Tibial artery (tissue), 4 donors: ENCODE data around the gene SLC45A1.

Experiments used
- DNase-seq, 2 donors: peaks; one replicate each; pipeline ENCODE4 v3.0.0-alpha.2; 2019
- H3K27ac ChIP-seq, 2 donors: fragments of 200-600 bp; sonication (generic) in 1 of 2; 1 replicate in 1 of 2; 2 replicates in 1 of 2; pipeline ENCODE4 v1.5.1; 2018 to 2019; ENCODE audit warnings: mild to moderate bottlenecking in 1 of 2
- H3K27me3 ChIP-seq, 2 donors: fragments of 200-600 bp; sonication (generic) in 1 of 2; one replicate each; pipeline versions ENCODE4 v1.5.1 to v1.6.0; 2016 to 2019
- H3K36me3 ChIP-seq, 3 donors: fragments of 200-600 bp; sonication (generic) in 2 of 3; one replicate each; pipeline ENCODE4 v1.5.1; 2016 to 2019; ENCODE audit warnings: mild to moderate bottlenecking in 2 of 3
- H3K4me1 ChIP-seq, 4 donors: fragments of 200-600 bp; sonication (generic) in 2 of 4; 1 replicate in 3 of 4; 2 replicates in 1 of 4; pipeline ENCODE4 v1.5.1; 2016 to 2019
- H3K4me3 ChIP-seq, 2 donors: fragments of 200-600 bp; sonication (generic) in 1 of 2; 1 replicate in 1 of 2; 2 replicates in 1 of 2; pipeline ENCODE4 v1.5.1; 2018 to 2019; ENCODE audit warnings: mild to moderate bottlenecking in 2 of 2
- H3K9me3 ChIP-seq, 3 donors: fragments of 200-600 bp; sonication (generic) in 1 of 3; one replicate each; pipeline ENCODE4 v1.5.1; 2016 to 2019
- CTCF ChIP-seq, 2 experiments: fragments of 200-600 bp in 1 of 2; fragments of 450-650 bp in 1 of 2; IDR thresholded peaks; one replicate each; pipeline ENCODE4 v1.5.1; 2017 to 2019; ENCODE audit warnings: antibody characterized with exemption in 2 of 2, mild to moderate bottlenecking in 1 of 2, moderate library complexity in 1 of 2
- intact Hi-C: fragments of 100-400 bp; cut with DNase I; formaldehyde crosslinking; loops from one replicate; pipeline ENCODE4 v1.15.0; 2023; ENCODE audit warnings: low total_unique reads

Gene SLC45A1

GRCh38 chr1:8302081-8302956, 15.6 kb upstream of the SLC45A1 start:
- peaks cover 0 to 16% (median 2%) of the 10 kb centered on the region in 4 donors for H3K4me1 ChIP-seq
- H3K27ac ChIP-seq = peak overlapping the region; percentile 45 to 71
- DNase-seq = no peak
- no peak overlapping the region for H3K4me3 ChIP-seq
- intact Hi-C loops = no loop called here
- H3K36me3 ChIP-seq = no peaks in the 10 kb centered on the region
- no peak for TF ChIP-seq CTCF (IDR thresholded peaks at IDR 0.05)
- H3K9me3 ChIP-seq = no peaks in the 10 kb centered on the region
- H3K27me3 ChIP-seq = no peaks in the 10 kb centered on the region

GRCh38 chr1:8303141-8303540, 14.8 kb upstream of the SLC45A1 start:
- Histone ChIP-seq H3K4me1 (peaks cover 0 to 16% (median 2%) of the 10 kb centered on the region in 4 donors), H3K27ac (peak overlapping the region; percentile 45 to 71), H3K36me3 (no peaks in the 10 kb centered on the region), H3K9me3 (no peaks in the 10 kb centered on the region), H3K27me3 (no peaks in the 10 kb centered on the region), H3K4me3 (no peak overlapping the region)
- no peak for DNase-seq
- intact Hi-C loops = no loop called here
- TF ChIP-seq CTCF (IDR thresholded peaks at IDR 0.05) = no peak

- no peak for TF ChIP-seq CTCF (IDR thresholded peaks at IDR 0.05)
- peak overlapping the region; percentile 45 to 71 for H3K27ac ChIP-seq
- H3K27me3 ChIP-seq = no peaks in the 10 kb centered on the region
- no peak for DNase-seq
- no peaks in the 10 kb centered on the region for H3K9me3 ChIP-seq
- no peak overlapping the region for H3K4me3 ChIP-seq
- intact Hi-C loops = no loop called here
- H3K36me3 ChIP-seq = no peaks in the 10 kb centered on the region
- H3K4me1 ChIP-seq = peaks cover 0 to 16% (median 2%) of the 10 kb centered on the region in 4 donors
Measured at GRCh38 chr1:8303876-8304275, 14.0 kb upstream of the SLC45A1 start.

- Histone ChIP-seq H3K4me1 (peaks cover 0 to 19% (median 5%) of the 10 kb centered on the region in 4 donors), H3K27ac (no peak overlapping the region), H3K36me3 (no peaks in the 10 kb centered on the region), H3K27me3 (no peaks in the 10 kb centered on the region), H3K4me3 (no peak overlapping the region), H3K9me3 (no peaks in the 10 kb centered on the region)
- no peak for DNase-seq
- intact Hi-C loops = no loop called here
- TF ChIP-seq CTCF (IDR thresholded peaks at IDR 0.05) = no peak
Measured at GRCh38 chr1:8307628-8308027, 10.3 kb upstream of the SLC45A1 start.

DNA sequence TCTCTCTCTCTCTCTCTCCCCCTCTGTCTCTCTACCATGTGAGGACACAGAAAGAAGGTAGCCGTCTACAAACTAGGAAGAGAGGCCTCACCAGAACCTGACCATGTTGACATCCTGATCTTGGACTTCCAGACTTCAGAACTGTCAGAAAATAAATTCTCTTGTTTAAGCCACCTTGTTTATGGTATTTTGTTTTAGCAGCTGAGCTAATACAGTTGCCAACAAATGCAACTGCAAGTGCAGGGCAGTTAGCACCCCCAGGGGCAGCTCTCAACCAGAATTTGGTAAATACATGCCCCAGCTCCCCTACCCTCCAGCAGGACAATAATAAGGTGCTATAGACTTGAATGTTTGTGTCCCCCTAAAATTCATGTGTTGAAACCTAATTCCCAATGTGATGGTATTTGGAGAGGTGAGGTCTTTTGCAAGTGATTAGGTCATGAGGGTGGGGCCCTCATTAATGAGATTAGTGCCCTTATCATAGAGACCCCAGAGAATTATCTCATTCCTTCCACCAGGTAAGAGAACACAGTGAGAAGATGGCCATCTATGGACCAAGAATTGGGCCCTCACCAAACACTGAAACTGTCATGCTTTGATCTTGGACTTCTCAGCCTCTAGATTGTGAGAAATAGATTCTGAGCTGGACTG, 6.7 kb upstream of the SLC45A1 start:
- intact Hi-C loops = loop anchor here (5.0 to 10.0 kb wide), 3 partner anchors 66 to 294 kb away; no protein-coding TSS in a partner anchor
- H3K9me3 ChIP-seq = no peaks in the 10 kb centered on the region
- H3K4me1 ChIP-seq = peaks cover 0 to 28% (median 14%) of the 10 kb centered on the region in 4 donors
- TF ChIP-seq CTCF (IDR thresholded peaks at IDR 0.05) = no peak
- no peaks in the 10 kb centered on the region for H3K27me3 ChIP-seq
- no peak for DNase-seq
- H3K27ac ChIP-seq = peak overlapping the region in 1 of 2 donors; percentile 49
- no peaks in the 10 kb centered on the region for H3K36me3 ChIP-seq
- no peak overlapping the region for H3K4me3 ChIP-seq
